ENCODE data around the gene MGST3.
"Not testable (repeated sequence)": the region's sequence is repeated elsewhere in the genome, so short reads cannot be mapped to it uniquely, and the experiment has no call there.

Gene MGST3

GRCh38 chr1:165630629-165631341, at the start of gene MGST3:
Gene MGST3 (plus strand): TSS chr1:165631234. CDS start chr1:165649848, 18,614 bp downstream.
- peak; percentile 96 for DNase-seq

GRCh38 chr1:165581926-165582325, 49.1 kb upstream of the MGST3 start:
- no peak for DNase-seq

GRCh38 chr1:165586398-165586797, 44.6 kb upstream of the MGST3 start:
- no peak for DNase-seq

- DNase-seq = not testable (repeated sequence)
Observed at GRCh38 chr1:165591391-165591790, 39.6 kb upstream of the MGST3 start.

GRCh38 chr1:165592945-165593823, 37.9 kb upstream of the MGST3 start:
- DNase-seq = peak; percentile 83

GRCh38 chr1:165595246-165595938, 35.6 kb upstream of the MGST3 start:
- DNase-seq = no peak

GRCh38 chr1:165597883-165598675, 33.0 kb upstream of the MGST3 start:
- peak; percentile 98 for DNase-seq

GRCh38 chr1:165598676-165599059, 32.4 kb upstream of the MGST3 start:
- no peak for DNase-seq

- DNase-seq = no peak
Observed at GRCh38 chr1:165600793-165601192, 30.2 kb upstream of the MGST3 start.

GRCh38 chr1:165603810-165604209, 27.2 kb upstream of the MGST3 start:
- no peak for DNase-seq

GRCh38 chr1:165605246-165605645, 25.8 kb upstream of the MGST3 start:
- DNase-seq = no peak

- DNase-seq = not testable (repeated sequence)
Observed at GRCh38 chr1:165606676-165607075, 24.4 kb upstream of the MGST3 start.

GRCh38 chr1:165610866-165611265, 20.2 kb upstream of the MGST3 start:
- DNase-seq = no peak

GRCh38 chr1:165612062-165612461, 19.0 kb upstream of the MGST3 start:
- DNase-seq = no peak

- no peak for DNase-seq
Observed at GRCh38 chr1:165616054-165616612, 14.9 kb upstream of the MGST3 start.

GRCh38 chr1:165616987-165617546, 14.0 kb upstream of the MGST3 start:
- DNase-seq = no peak

GRCh38 chr1:165619647-165620151, 11.3 kb upstream of the MGST3 start:
- no peak for DNase-seq

- DNase-seq = no peak
Observed at GRCh38 chr1:165623624-165624023, 7.4 kb upstream of the MGST3 start.

GRCh38 chr1:165624441-165624840, 6.6 kb upstream of the MGST3 start:
- DNase-seq = no peak

GRCh38 chr1:165628147-165628822, 2.7 kb upstream of the MGST3 start:
- DNase-seq = no peak

- DNase-seq = no peak
Observed at GRCh38 chr1:165629151-165629550, 1.9 kb upstream of the MGST3 start.
